Sigmoid colon (tissue), 3 donors: ENCODE measurements around the gene KIAA1614.

Experiments
- POLR2A ChIP-seq, 2 donors: fragments of 450-650 bp; IDR thresholded peaks; one replicate each; pipeline ENCODE4 v1.6.1; 2016; ENCODE audit warnings: antibody characterized with exemption in 2 of 2, mild to moderate bottlenecking in 2 of 2, moderate library complexity in 2 of 2
- TF ChIP-seq, protein P1 (sequence below), 4 experiments: fragments of 450-650 bp in 3 of 4; fragments of 200-600 bp in 1 of 4; IDR thresholded peaks; one replicate each; pipeline ENCODE4 v1.5.1; 2016 to 2019; ENCODE audit warnings: antibody characterized with exemption in 4 of 4, mild to moderate bottlenecking in 3 of 4, moderate library complexity in 2 of 4

DNA sequence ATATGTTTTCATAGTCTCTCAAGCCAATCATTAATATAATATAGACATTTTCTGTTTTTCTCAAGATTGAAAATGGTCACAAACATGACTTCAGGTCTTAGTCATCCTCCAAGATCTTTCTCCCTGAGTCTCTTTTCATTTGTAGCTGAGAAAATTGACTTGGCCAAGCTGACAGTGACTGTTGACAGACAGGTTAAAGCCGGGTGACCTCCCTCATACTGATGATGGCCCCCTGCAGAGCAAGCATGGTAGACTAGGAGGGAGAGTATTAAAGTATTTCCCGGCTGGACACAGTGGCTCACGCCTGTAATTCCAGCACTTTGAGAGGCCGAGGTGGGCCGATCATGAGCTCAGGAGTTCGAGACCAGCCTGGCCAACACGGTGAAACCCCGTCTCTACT, 6.8 kb upstream of the KIAA1614 start:
- TF ChIP-seq POLR2A (IDR thresholded peaks at IDR 0.05): no peak
- TF ChIP-seq, protein P1, sequence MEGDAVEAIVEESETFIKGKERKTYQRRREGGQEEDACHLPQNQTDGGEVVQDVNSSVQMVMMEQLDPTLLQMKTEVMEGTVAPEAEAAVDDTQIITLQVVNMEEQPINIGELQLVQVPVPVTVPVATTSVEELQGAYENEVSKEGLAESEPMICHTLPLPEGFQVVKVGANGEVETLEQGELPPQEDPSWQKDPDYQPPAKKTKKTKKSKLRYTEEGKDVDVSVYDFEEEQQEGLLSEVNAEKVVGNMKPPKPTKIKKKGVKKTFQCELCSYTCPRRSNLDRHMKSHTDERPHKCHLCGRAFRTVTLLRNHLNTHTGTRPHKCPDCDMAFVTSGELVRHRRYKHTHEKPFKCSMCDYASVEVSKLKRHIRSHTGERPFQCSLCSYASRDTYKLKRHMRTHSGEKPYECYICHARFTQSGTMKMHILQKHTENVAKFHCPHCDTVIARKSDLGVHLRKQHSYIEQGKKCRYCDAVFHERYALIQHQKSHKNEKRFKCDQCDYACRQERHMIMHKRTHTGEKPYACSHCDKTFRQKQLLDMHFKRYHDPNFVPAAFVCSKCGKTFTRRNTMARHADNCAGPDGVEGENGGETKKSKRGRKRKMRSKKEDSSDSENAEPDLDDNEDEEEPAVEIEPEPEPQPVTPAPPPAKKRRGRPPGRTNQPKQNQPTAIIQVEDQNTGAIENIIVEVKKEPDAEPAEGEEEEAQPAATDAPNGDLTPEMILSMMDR (IDR thresholded peaks at IDR 0.05): no peak
